HAP-1 (cell line): ENCODE data around the gene CNNM3.
A peak's percentile ranks its signal among the peaks of the same experiment; 100 is the strongest.
"Not testable (repeated sequence)": the region's sequence is repeated elsewhere in the genome, so short reads cannot be mapped to it uniquely, and the experiment has no call there.

Experiments used
- DNase-seq, 2 experiments: peaks; one replicate each; pipeline ENCODE4 v3.0.0-alpha.2; 2016 to 2020; ENCODE audit warnings: low spot score in 2 of 2
- H3K27me3 ChIP-seq: fragments of 250-450 bp; sonication (Bioruptor Pico); 2 replicates; pipeline ENCODE4 v1.5.1; 2020; ENCODE audit warnings: low read depth, mild to moderate bottlenecking, moderate library complexity
- H3K36me3 ChIP-seq: fragments of 250-450 bp; sonication (Bioruptor Pico); replicated peaks from 2 replicates; pipeline ENCODE4 v1.5.1; 2020; ENCODE audit warnings: mild to moderate bottlenecking
- H3K4me1 ChIP-seq: fragments of 250-450 bp; sonication (Bioruptor Pico); 2 replicates; pipeline ENCODE4 v1.5.1; 2020; ENCODE audit warnings: mild to moderate bottlenecking
- H3K4me3 ChIP-seq: fragments of 250-450 bp; sonication (Bioruptor Pico); 2 replicates; pipeline ENCODE4 v1.5.1; 2020; ENCODE audit warnings: mild to moderate bottlenecking, moderate library complexity
- H3K9me3 ChIP-seq: fragments of 250-450 bp; sonication (Bioruptor Pico); 2 replicates; pipeline ENCODE4 v1.5.1; 2020; ENCODE audit warnings: mild to moderate bottlenecking, moderate library complexity
- in situ Hi-C: fragments of 300-500 bp; cut with MboI; formaldehyde crosslinking; loops from 3 replicates; pipeline ENCODE4 v1.14.3; 2020; ENCODE audit warnings: low sequenced_read_pairs, inconsistent platforms, mixed read lengths

Gene CNNM3

DNA sequence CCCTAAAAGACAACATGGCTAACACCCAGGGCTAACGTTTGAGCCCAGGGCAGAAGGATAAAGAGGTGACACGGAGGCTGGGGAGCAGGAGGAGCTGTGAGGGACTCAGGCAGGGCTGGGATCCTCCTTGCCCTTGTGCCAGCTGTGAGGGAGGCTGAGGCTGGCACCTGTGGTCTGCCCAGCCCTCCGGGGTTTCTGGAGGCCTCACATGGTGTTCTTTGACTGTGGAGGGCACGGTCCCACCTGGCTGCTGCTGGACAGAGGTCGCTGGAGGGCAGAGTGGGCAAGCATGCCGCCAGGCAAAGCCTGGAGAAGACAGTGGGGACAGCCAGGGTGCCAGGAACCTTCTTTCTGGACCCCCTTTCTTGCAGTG is 26.8 kb upstream of the CNNM3 start:
- Histone ChIP-seq H3K9me3 (no peaks in the 10 kb centered on the region), H3K27me3 (no peaks in the 10 kb centered on the region), H3K36me3 (no peaks in the 10 kb centered on the region), H3K4me1 (no peaks in the 10 kb centered on the region), H3K4me3 (no peak overlapping the region)
- in situ Hi-C loops: no loop called here
- DNase-seq: no peak

GRCh38 chr2:96792772-96793749 is 23.0 kb upstream of the CNNM3 start:
- no peak for DNase-seq
- Histone ChIP-seq H3K4me1 (no peaks in the 10 kb centered on the region), H3K27me3 (no peaks in the 10 kb centered on the region), H3K9me3 (no peaks in the 10 kb centered on the region), H3K4me3 (no peak overlapping the region), H3K36me3 (no peaks in the 10 kb centered on the region; the same call in 1 of the 2 replicates)
- in situ Hi-C loops: no loop called here

DNA sequence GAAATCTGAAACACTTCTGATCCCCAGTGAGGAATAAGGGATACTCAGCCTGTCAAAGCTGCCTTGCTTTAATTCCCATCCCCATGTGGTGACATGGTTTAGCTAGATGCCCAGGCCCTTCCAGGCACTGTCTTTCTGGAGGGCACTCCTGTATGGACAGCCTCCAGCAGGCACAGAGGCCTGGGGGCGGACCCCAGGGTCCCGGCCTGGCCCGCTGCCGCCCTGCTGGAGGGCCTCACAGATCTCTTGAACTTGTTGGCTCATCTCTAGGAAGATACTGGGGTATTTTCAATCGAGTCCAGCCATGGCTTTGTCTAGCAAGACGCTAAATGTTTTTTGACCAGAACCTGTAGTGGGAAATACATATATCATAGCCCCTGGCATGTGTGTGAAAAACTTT is 21.0 kb upstream of the CNNM3 start:
- Histone ChIP-seq H3K4me1 (no peaks in the 10 kb centered on the region), H3K9me3 (no peaks in the 10 kb centered on the region), H3K36me3 (peaks cover 8% of the 10 kb centered on the region), H3K4me3 (no peak overlapping the region), H3K27me3 (no peaks in the 10 kb centered on the region)
- no peak for DNase-seq
- in situ Hi-C loops: no loop called here

GRCh38 chr2:96796497-96796896 is 19.6 kb upstream of the CNNM3 start:
- H3K27me3 ChIP-seq, H3K4me3 ChIP-seq, DNase-seq, H3K4me1 ChIP-seq, in situ Hi-C loops, H3K9me3 ChIP-seq: not testable (repeated sequence)
- H3K36me3 ChIP-seq: peaks cover 15% of the 10 kb centered on the region

DNA sequence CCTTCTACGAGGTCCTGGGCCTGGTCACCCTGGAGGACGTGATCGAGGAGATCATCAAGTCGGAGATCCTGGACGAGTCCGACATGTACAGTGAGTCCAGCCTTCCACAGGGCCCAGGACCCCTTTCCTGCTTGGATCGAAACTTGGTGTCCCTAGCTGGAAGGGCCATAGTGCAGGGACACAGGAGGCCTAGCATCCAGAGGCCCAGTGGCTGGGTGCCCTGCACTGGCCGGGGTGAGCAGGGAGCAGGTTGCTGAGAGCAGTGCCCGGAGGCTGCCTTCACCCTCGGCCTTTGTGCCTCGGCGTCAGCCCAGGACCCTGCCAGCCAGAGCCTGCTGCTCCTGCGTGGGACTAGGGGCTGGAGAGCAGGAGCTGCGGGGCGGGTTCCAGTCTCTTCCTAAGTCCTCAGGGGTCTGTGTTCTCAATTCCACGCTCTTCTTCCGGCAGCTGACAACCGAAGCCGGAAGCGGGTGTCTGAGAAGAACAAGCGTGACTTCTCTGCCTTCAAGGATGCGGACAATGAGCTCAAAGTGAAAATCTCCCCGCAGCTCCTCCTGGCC is 18.9 kb upstream of the CNNM3 start:
- Histone ChIP-seq H3K9me3 (no peaks in the 10 kb centered on the region), H3K4me3 (no peak overlapping the region), H3K4me1 (no peaks in the 10 kb centered on the region), H3K36me3 (peaks cover 22% of the 10 kb centered on the region), H3K27me3 (no peaks in the 10 kb centered on the region)
- in situ Hi-C loops: no loop called here
- no peak for DNase-seq

GRCh38 chr2:96798733-96799622 is 17.1 kb upstream of the CNNM3 start:
- Histone ChIP-seq H3K27me3 (no peaks in the 10 kb centered on the region), H3K9me3 (no peaks in the 10 kb centered on the region)
- in situ Hi-C loops: no loop called here

DNA sequence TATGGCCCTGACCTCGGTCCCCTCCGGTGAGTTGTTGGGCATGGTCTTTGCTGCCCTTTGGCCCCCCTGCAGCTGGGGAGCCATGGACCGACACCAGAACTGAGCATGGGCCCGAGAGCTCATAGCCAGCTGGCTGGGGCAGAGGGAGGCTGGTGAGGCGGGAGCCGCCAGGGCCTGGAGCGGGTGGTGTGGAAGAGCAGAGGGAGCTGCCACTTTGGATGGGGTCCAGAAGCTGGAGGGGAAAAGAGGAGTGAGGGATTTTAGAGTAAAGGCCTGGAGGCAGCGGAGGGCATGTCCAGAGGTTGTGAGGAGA is 16.5 kb upstream of the CNNM3 start:
- H3K4me3 ChIP-seq: no peak overlapping the region
- H3K36me3 ChIP-seq: peaks cover 24% of the 10 kb centered on the region
- DNase-seq: no peak
- no peaks in the 10 kb centered on the region for H3K27me3 ChIP-seq
- in situ Hi-C loops: no loop called here
- no peaks in the 10 kb centered on the region for H3K4me1 ChIP-seq
- no peaks in the 10 kb centered on the region for H3K9me3 ChIP-seq

More at GRCh38 chr2:96798733-96799622, 17.1 kb upstream of the CNNM3 start:
- H3K4me3 ChIP-seq: no peak overlapping the region
- no peak for DNase-seq
- peaks cover 24% of the 10 kb centered on the region for H3K36me3 ChIP-seq
- no peaks in the 10 kb centered on the region for H3K4me1 ChIP-seq

GRCh38 chr2:96800061-96801004 is 15.7 kb upstream of the CNNM3 start:
- in situ Hi-C loops: no loop called here
- H3K9me3 ChIP-seq: no peaks in the 10 kb centered on the region
- H3K4me3 ChIP-seq: no peak overlapping the region
- H3K4me1 ChIP-seq: no peaks in the 10 kb centered on the region
- no peaks in the 10 kb centered on the region for H3K27me3 ChIP-seq
- no peak for DNase-seq
- H3K36me3 ChIP-seq: peaks cover 24% of the 10 kb centered on the region

- no peaks in the 10 kb centered on the region for H3K4me1 ChIP-seq
- H3K27me3 ChIP-seq: no peaks in the 10 kb centered on the region
- H3K4me3 ChIP-seq: no peak overlapping the region
- H3K9me3 ChIP-seq: no peaks in the 10 kb centered on the region
- peak; percentile 12 to 73 for DNase-seq
- in situ Hi-C loops: no loop called here
- H3K36me3 ChIP-seq: peaks cover 24% of the 10 kb centered on the region
Observed at GRCh38 chr2:96801005-96801785, 14.9 kb upstream of the CNNM3 start.

GRCh38 chr2:96801786-96802595 is 14.1 kb upstream of the CNNM3 start:
- no peak for DNase-seq
- Histone ChIP-seq H3K4me1 (no peaks in the 10 kb centered on the region), H3K4me3 (no peak overlapping the region), H3K27me3 (no peaks in the 10 kb centered on the region), H3K9me3 (no peaks in the 10 kb centered on the region), H3K36me3 (peaks cover 24% of the 10 kb centered on the region)
- in situ Hi-C loops: no loop called here

- in situ Hi-C loops: no loop called here
- no peaks in the 10 kb centered on the region for H3K4me1 ChIP-seq
- DNase-seq: no peak
- peaks cover 24% of the 10 kb centered on the region for H3K36me3 ChIP-seq
- no peak overlapping the region for H3K4me3 ChIP-seq
- no peaks in the 10 kb centered on the region for H3K9me3 ChIP-seq
- no peaks in the 10 kb centered on the region for H3K27me3 ChIP-seq
Observed at GRCh38 chr2:96802721-96803120, 13.3 kb upstream of the CNNM3 start.

DNA sequence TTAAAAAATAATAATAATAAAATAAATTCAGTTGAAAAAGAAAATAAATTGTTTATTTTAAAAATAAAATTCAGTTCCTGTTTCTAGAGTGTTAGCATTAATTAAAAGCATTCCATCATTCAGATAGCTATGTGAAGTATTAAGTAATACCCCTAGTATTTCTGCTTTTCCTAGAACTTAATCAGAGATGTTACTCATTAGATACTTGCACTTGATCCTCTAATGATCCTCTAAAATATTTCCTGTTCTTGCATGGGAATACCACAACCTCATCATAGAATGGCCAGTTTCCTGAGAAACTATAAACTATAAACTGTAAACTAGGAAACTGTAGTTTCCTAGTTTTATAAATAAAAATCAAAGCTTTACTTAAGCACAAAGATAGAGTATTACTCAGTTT is 11.1 kb upstream of the CNNM3 start:
- in situ Hi-C loops: no loop called here
- H3K4me3 ChIP-seq: no peak overlapping the region
- H3K27me3 ChIP-seq: no peaks in the 10 kb centered on the region
- peaks cover 20% of the 10 kb centered on the region for H3K36me3 ChIP-seq
- H3K4me1 ChIP-seq: no peaks in the 10 kb centered on the region
- no peak for DNase-seq
- no peaks in the 10 kb centered on the region for H3K9me3 ChIP-seq
